ENCODE data around the gene ARID1A. TPM values are rescaled to one million over a fixed set of nuclear protein-coding genes. Genes with fewer than 3 reads are reported as not detected.

ARID1A gene
- total and polyA plus RNA-seq, 9 of the 15 experiments (the other 6 are each of a cell fraction or from before 2014, with no cell fraction given) = 8.3 to 88.3 (median 22.5) TPM

DNA sequence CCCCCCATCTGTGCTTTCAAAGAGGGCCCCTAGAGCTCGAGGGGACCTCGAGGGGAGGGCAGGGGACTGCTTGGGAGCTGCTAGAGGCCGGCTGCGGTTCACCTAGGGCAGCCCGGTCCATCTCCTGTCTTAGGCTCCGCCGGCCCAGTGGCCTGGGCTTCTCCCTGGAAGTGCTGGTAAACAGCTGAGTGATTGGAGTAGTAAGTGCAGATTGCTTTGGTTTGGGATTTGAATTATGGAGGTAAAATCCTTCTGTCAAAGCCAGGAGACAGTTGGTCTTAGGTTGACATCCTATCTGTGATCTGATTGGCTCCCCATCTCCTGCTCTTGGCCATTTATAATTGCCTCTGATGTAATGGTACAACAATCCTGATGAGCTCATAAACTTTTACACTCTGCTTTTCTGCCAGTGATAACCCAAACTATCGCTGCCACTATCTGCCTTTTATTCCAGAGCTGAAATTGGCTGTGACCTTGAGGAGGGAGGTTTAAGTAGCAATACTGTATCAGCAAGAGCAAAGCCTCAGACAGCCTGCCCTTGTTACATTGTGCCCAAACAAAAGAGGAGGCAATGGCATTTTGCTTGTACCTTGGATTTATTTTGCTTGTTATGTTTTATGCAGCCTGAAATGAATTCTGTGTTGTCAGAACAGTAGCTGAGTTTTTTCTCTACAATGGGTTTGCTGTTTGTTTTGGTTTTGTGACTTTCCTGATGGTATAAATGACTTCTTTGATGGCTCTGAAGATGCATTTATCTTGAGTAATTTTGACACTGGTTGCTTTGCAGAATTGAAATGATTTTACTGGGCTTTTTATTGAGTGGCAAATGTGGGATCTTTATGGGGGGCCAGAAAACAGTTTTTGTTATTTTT is 2.4 kb downstream of the ARID1A start (continued):
- TF ChIP-seq ELF4 (CRISPR knock-in tag; IDR thresholded peaks at IDR 0.05) (peak; percentile 9; the same call in 1 of the 2 replicates), ZNF444 (CRISPR knock-in tag; IDR thresholded peaks at IDR 0.05) (no peak), ZNF589 (CRISPR knock-in tag; IDR thresholded peaks at IDR 0.05; ENCODE audit: low read depth) (peak; percentile 89; the same call in 1 of the 2 replicates), ADNP (tag; IDR thresholded peaks at IDR 0.05) (no peak), CHD1 (IDR thresholded peaks at IDR 0.05; ENCODE audit: low read length) (peak; percentile 81), ZNF780A (CRISPR knock-in tag; IDR thresholded peaks at IDR 0.05) (no peak), TAF9B (IDR thresholded peaks at IDR 0.05; ENCODE audit: partially characterized antibody) (peak; percentile 57), CC2D1A (IDR thresholded peaks at IDR 0.05) (no peak), ZNF134 (CRISPR knock-in tag; conservative IDR thresholded peaks at IDR 0.05) (no peak), NFE2L1 (tag; IDR thresholded peaks at IDR 0.05; ENCODE audit: borderline replicate concordance, low read depth) (no peak)
- TF ChIP-seq, protein P1, sequence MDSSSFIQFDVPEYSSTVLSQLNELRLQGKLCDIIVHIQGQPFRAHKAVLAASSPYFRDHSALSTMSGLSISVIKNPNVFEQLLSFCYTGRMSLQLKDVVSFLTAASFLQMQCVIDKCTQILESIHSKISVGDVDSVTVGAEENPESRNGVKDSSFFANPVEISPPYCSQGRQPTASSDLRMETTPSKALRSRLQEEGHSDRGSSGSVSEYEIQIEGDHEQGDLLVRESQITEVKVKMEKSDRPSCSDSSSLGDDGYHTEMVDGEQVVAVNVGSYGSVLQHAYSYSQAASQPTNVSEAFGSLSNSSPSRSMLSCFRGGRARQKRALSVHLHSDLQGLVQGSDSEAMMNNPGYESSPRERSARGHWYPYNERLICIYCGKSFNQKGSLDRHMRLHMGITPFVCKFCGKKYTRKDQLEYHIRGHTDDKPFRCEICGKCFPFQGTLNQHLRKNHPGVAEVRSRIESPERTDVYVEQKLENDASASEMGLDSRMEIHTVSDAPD (CRISPR knock-in tag; IDR thresholded peaks at IDR 0.05) = 0 out of 2 replicates have a peak, but pooled peaks have one; percentile 39
- TF ChIP-seq, protein P2, sequence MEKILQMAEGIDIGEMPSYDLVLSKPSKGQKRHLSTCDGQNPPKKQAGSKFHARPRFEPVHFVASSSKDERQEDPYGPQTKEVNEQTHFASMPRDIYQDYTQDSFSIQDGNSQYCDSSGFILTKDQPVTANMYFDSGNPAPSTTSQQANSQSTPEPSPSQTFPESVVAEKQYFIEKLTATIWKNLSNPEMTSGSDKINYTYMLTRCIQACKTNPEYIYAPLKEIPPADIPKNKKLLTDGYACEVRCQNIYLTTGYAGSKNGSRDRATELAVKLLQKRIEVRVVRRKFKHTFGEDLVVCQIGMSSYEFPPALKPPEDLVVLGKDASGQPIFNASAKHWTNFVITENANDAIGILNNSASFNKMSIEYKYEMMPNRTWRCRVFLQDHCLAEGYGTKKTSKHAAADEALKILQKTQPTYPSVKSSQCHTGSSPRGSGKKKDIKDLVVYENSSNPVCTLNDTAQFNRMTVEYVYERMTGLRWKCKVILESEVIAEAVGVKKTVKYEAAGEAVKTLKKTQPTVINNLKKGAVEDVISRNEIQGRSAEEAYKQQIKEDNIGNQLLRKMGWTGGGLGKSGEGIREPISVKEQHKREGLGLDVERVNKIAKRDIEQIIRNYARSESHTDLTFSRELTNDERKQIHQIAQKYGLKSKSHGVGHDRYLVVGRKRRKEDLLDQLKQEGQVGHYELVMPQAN (IDR thresholded peaks at IDR 0.05; ENCODE audit: borderline replicate concordance) = peak; percentile 81; the same call in 1 of the 2 replicates
- TF ChIP-seq, protein P3, sequence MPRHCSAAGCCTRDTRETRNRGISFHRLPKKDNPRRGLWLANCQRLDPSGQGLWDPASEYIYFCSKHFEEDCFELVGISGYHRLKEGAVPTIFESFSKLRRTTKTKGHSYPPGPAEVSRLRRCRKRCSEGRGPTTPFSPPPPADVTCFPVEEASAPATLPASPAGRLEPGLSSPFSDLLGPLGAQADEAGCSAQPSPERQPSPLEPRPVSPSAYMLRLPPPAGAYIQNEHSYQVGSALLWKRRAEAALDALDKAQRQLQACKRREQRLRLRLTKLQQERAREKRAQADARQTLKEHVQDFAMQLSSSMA (CRISPR knock-in tag; IDR thresholded peaks at IDR 0.05) = no peak
- TF ChIP-seq, protein P4, sequence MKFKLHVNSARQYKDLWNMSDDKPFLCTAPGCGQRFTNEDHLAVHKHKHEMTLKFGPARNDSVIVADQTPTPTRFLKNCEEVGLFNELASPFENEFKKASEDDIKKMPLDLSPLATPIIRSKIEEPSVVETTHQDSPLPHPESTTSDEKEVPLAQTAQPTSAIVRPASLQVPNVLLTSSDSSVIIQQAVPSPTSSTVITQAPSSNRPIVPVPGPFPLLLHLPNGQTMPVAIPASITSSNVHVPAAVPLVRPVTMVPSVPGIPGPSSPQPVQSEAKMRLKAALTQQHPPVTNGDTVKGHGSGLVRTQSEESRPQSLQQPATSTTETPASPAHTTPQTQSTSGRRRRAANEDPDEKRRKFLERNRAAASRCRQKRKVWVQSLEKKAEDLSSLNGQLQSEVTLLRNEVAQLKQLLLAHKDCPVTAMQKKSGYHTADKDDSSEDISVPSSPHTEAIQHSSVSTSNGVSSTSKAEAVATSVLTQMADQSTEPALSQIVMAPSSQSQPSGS (CRISPR knock-in tag; IDR thresholded peaks at IDR 0.05) = no peak
- TF ChIP-seq, protein P5, sequence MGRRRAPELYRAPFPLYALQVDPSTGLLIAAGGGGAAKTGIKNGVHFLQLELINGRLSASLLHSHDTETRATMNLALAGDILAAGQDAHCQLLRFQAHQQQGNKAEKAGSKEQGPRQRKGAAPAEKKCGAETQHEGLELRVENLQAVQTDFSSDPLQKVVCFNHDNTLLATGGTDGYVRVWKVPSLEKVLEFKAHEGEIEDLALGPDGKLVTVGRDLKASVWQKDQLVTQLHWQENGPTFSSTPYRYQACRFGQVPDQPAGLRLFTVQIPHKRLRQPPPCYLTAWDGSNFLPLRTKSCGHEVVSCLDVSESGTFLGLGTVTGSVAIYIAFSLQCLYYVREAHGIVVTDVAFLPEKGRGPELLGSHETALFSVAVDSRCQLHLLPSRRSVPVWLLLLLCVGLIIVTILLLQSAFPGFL (CRISPR knock-in tag; IDR thresholded peaks at IDR 0.05) = no peak
- TF ChIP-seq, protein P6, sequence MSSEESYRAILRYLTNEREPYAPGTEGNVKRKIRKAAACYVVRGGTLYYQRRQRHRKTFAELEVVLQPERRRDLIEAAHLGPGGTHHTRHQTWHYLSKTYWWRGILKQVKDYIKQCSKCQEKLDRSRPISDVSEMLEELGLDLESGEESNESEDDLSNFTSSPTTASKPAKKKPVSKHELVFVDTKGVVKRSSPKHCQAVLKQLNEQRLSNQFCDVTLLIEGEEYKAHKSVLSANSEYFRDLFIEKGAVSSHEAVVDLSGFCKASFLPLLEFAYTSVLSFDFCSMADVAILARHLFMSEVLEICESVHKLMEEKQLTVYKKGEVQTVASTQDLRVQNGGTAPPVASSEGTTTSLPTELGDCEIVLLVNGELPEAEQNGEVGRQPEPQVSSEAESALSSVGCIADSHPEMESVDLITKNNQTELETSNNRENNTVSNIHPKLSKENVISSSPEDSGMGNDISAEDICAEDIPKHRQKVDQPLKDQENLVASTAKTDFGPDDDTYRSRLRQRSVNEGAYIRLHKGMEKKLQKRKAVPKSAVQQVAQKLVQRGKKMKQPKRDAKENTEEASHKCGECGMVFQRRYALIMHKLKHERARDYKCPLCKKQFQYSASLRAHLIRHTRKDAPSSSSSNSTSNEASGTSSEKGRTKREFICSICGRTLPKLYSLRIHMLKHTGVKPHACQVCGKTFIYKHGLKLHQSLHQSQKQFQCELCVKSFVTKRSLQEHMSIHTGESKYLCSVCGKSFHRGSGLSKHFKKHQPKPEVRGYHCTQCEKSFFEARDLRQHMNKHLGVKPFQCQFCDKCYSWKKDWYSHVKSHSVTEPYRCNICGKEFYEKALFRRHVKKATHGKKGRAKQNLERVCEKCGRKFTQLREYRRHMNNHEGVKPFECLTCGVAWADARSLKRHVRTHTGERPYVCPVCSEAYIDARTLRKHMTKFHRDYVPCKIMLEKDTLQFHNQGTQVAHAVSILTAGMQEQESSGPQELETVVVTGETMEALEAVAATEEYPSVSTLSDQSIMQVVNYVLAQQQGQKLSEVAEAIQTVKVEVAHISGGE (CRISPR knock-in tag; IDR thresholded peaks at IDR 0.05) = no peak

Measured in K562 (cell line).